ENCODE measurements around the gene CPEB1.

GRCh38 chr15:82597815-82598214 is 49.3 kb downstream of the CPEB1 start:
- TF ChIP-seq, protein P1, sequence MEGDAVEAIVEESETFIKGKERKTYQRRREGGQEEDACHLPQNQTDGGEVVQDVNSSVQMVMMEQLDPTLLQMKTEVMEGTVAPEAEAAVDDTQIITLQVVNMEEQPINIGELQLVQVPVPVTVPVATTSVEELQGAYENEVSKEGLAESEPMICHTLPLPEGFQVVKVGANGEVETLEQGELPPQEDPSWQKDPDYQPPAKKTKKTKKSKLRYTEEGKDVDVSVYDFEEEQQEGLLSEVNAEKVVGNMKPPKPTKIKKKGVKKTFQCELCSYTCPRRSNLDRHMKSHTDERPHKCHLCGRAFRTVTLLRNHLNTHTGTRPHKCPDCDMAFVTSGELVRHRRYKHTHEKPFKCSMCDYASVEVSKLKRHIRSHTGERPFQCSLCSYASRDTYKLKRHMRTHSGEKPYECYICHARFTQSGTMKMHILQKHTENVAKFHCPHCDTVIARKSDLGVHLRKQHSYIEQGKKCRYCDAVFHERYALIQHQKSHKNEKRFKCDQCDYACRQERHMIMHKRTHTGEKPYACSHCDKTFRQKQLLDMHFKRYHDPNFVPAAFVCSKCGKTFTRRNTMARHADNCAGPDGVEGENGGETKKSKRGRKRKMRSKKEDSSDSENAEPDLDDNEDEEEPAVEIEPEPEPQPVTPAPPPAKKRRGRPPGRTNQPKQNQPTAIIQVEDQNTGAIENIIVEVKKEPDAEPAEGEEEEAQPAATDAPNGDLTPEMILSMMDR (tag by site-specific recombination; IDR thresholded peaks at IDR 0.05): no peak
- TF ChIP-seq ZNF174 (tag by site-specific recombination; IDR thresholded peaks at IDR 0.05): no peak
- no peak for TF ChIP-seq ZIC2 (tag by site-specific recombination; IDR thresholded peaks at IDR 0.05)

Data from HEK293 (cell line).